Myocyte (in vitro differentiated cells): ENCODE results near the gene INO80. TPM values are rescaled to one million over a fixed set of nuclear protein-coding genes. Genes with fewer than 3 reads are reported as not detected.

Experiments used
- DNase-seq: peaks from one replicate; pipeline ENCODE4 v3.0.0-alpha.2; 2012; ENCODE audit warnings: low read depth
- total RNA-seq: library from RNA; depleted of rRNA; stranded (reverse); fragments of >200 nt; gene quantifications from 2 replicates; pipeline ENCODE4 v1.2.3, GENCODE V29; 2014

Gene INO80
- total RNA-seq, 1 donor from 2014 or later = 14.0 TPM

- peak; percentile 96 for DNase-seq
These were observed 163.0 kb downstream of the INO80 start, which contains the start of gene CHAC1 for GRCh38 chr15:40952901-40953712. Gene CHAC1 (plus strand): TSS chr15:40953471. CDS start chr15:40953584, 113 bp downstream.

GRCh38 chr15:40952301-40952900 lies 163.7 kb downstream of the INO80 start:
- no peak for DNase-seq

- no peak for DNase-seq
These were observed 164.3 kb downstream of the INO80 start for GRCh38 chr15:40951764-40952163.

- no peak for DNase-seq
These were observed 166.3 kb downstream of the INO80 start for GRCh38 chr15:40949756-40950207.

- no peak for DNase-seq
These were observed 167.2 kb downstream of the INO80 start for GRCh38 chr15:40948706-40949473.

GRCh38 chr15:40944510-40945296 lies 171.4 kb downstream of the INO80 start:
- no peak for DNase-seq

- peak; percentile 60 for DNase-seq
These were observed 172.2 kb downstream of the INO80 start for GRCh38 chr15:40943764-40944365.

- no peak for DNase-seq
These were observed 173.2 kb downstream of the INO80 start for GRCh38 chr15:40942878-40943277.

- DNase-seq = no peak
These were observed 173.7 kb downstream of the INO80 start for GRCh38 chr15:40942337-40942854.

GRCh38 chr15:40941528-40942336 lies 174.3 kb downstream of the INO80 start:
- peak; percentile 69 for DNase-seq

GRCh38 chr15:40941068-40941527 lies 175.0 kb downstream of the INO80 start:
- no peak for DNase-seq

GRCh38 chr15:40940296-40940801 lies 175.7 kb downstream of the INO80 start:
- no peak for DNase-seq

- DNase-seq = no peak
These were observed 177.6 kb downstream of the INO80 start for GRCh38 chr15:40938536-40938870.

- DNase-seq = peak; percentile 59
These were observed 178.1 kb downstream of the INO80 start for GRCh38 chr15:40937762-40938535.

- peak; percentile 77 for DNase-seq
These were observed 179.1 kb downstream of the INO80 start for GRCh38 chr15:40936709-40937666.

- DNase-seq = no peak
These were observed 179.8 kb downstream of the INO80 start for GRCh38 chr15:40936234-40936708.

GRCh38 chr15:40934457-40934856 lies 181.6 kb downstream of the INO80 start:
- DNase-seq = no peak
